Measurements from ENCODE around the gene IL31RA. TPM values are rescaled to one million over a fixed set of nuclear protein-coding genes. Genes with fewer than 3 reads are reported as not detected.

Gene IL31RA
- total and polyA plus RNA-seq, 2 of the 13 experiments (the other 11 are each of a cell fraction or from before 2014, with no cell fraction given) = not detected

GRCh38 chr5:55832446-55832845 lies 18.7 kb upstream of the IL31RA start:
- no TSS peak for BruUV-seq (replicated peaks)
- H3K9ac ChIP-seq (ENCODE audit: insufficient read depth, low read depth, low read length) = no peak overlapping the region
- no peak overlapping the region for H3K27ac ChIP-seq (ENCODE audit: extremely low read length, insufficient read depth, low read length)
- WGBS (ENCODE audit: low lambda C conversion rate) = 75% methylated on average over 17 of the region's 17 CpGs
- H2AFZ ChIP-seq (ENCODE audit: low read length) = no peak overlapping the region
- no peaks in the 10 kb centered on the region for H4K20me1 ChIP-seq (ENCODE audit: insufficient read depth, low read length)
- no peaks in the 10 kb centered on the region for H3K9me3 ChIP-seq (ENCODE audit: low read length)
- TF ChIP-seq ZC3H13 (CRISPR knock-in tag; IDR thresholded peaks at IDR 0.05) = no peak
- no peak for DNase-seq (ENCODE audit: low spot score)
- no peak overlapping the region for H3K4me2 ChIP-seq (ENCODE audit: low read depth, low read length)
- no peak for FAIRE-seq
- no peak overlapping the region for H3K4me3 ChIP-seq (replicated peaks in 1 of 3; ENCODE audit: insufficient read depth in 1 of 3, low read depth in 2 of 3, low read length in 3 of 3)
- no peaks in the 10 kb centered on the region for H3K36me3 ChIP-seq (replicated peaks in 1 of 2; ENCODE audit: control insufficient read depth in 1 of 2, insufficient read depth in 2 of 2, low read length in 2 of 2)
- H3K4me1 ChIP-seq (ENCODE audit: insufficient read depth, low read length) = no peaks in the 10 kb centered on the region
- ATAC-seq = no peak
- in situ Hi-C loops (cut with HindIII; ENCODE audit: extremely low pct_ligation_motif_present, low pct_unique_long_range_greater_than_20kb) = no loop called here
- ChIA-PET POLR2A (no interaction called here), CTCF (ENCODE audit: low intra/inter-chr PET ratio, low total read pairs) (no interaction called here)
- H3K79me2 ChIP-seq (ENCODE audit: insufficient read depth, low read length) = no peaks in the 10 kb centered on the region
- 0 out of 5 replicates have a peak, but pooled peaks cover 0 to 2% of the 10 kb centered on the region in 2 experiments for H3K27me3 ChIP-seq (ENCODE audit: control insufficient read depth in 1 of 2, insufficient read depth in 2 of 2, low read length in 2 of 2)
- intact Hi-C loops (cut with micrococcal nuclease; ENCODE audit: unreplicated experiment) = no loop called here

GRCh38 chr5:55836191-55836590 lies 15.0 kb upstream of the IL31RA start:
- TF ChIP-seq CSRNP2 (CRISPR knock-in tag; conservative IDR thresholded peaks at IDR 0.05; ENCODE audit: low read depth) (no peak), SMYD3 (CRISPR knock-in tag; IDR thresholded peaks at IDR 0.05) (no peak)
- Histone ChIP-seq H4K20me1 (ENCODE audit: insufficient read depth, low read length) (no peaks in the 10 kb centered on the region), H3K27ac (ENCODE audit: extremely low read length, insufficient read depth, low read length) (no peak overlapping the region), H3K27me3 (ENCODE audit: control insufficient read depth in 1 of 2, insufficient read depth in 2 of 2, low read length in 2 of 2) (0 out of 5 replicates have a peak, but pooled peaks cover 0 to 2% of the 10 kb centered on the region in 2 experiments), H3K79me2 (ENCODE audit: insufficient read depth, low read length) (no peaks in the 10 kb centered on the region), H3K4me1 (ENCODE audit: insufficient read depth, low read length) (no peaks in the 10 kb centered on the region), H3K4me2 (ENCODE audit: low read depth, low read length) (no peak overlapping the region), H3K9ac (ENCODE audit: insufficient read depth, low read depth, low read length) (no peak overlapping the region), H2AFZ (ENCODE audit: low read length) (no peak overlapping the region), H3K9me3 (ENCODE audit: low read length) (no peaks in the 10 kb centered on the region), H3K4me3 (replicated peaks in 1 of 3; ENCODE audit: insufficient read depth in 1 of 3, low read depth in 2 of 3, low read length in 3 of 3) (no peak overlapping the region), H3K36me3 (replicated peaks in 1 of 2; ENCODE audit: control insufficient read depth in 1 of 2, insufficient read depth in 2 of 2, low read length in 2 of 2) (no peaks in the 10 kb centered on the region)
- CTCF ChIA-PET (ENCODE audit: low intra/inter-chr PET ratio, low total read pairs) = no interaction called here
- FAIRE-seq (no peak), ATAC-seq (no peak), DNase-seq (ENCODE audit: low spot score) (no peak)
- BruUV-seq (replicated peaks) = no TSS peak
- intact Hi-C loops (cut with micrococcal nuclease; ENCODE audit: unreplicated experiment) = no loop called here
- in situ Hi-C loops (cut with HindIII; ENCODE audit: extremely low pct_ligation_motif_present, low pct_unique_long_range_greater_than_20kb) = no loop called here
- POLR2A ChIA-PET = no interaction called here
- WGBS (ENCODE audit: low lambda C conversion rate) = 0% methylated on average over 1 of the region's 1 CpG

Data from HepG2 (cell line).